NB4 (cell line): Measurements from ENCODE around the gene DLG1.

Experiments used
- DNase-seq: peaks from one replicate; pipeline ENCODE4 v3.0.0; 2010; ENCODE audit warnings: low read depth
- H3K4me3 ChIP-seq: one replicate; pipeline ENCODE4 v1.5.1; 2011; ENCODE audit warnings: mild to moderate bottlenecking, low read depth, low read length, moderate library complexity
- CTCF ChIP-seq: IDR thresholded peaks from one replicate; pipeline ENCODE4 v1.5.1; 2012; ENCODE audit warnings: low read depth, low read length
- MAX ChIP-seq: IDR thresholded peaks from 2 replicates; pipeline ENCODE4 v1.6.1; 2011; ENCODE audit warnings: low read depth, low read length
- MYC ChIP-seq: IDR thresholded peaks from 2 replicates; pipeline ENCODE4 v1.6.1; 2011; ENCODE audit warnings: low read depth, low read length
- POLR2A ChIP-seq: IDR thresholded peaks from 2 replicates; pipeline ENCODE4 v1.6.1; 2011; ENCODE audit warnings: mild to moderate bottlenecking; ENCODE audit not compliant: insufficient read length; ENCODE audit errors: extremely low read depth

DLG1 gene

DNA sequence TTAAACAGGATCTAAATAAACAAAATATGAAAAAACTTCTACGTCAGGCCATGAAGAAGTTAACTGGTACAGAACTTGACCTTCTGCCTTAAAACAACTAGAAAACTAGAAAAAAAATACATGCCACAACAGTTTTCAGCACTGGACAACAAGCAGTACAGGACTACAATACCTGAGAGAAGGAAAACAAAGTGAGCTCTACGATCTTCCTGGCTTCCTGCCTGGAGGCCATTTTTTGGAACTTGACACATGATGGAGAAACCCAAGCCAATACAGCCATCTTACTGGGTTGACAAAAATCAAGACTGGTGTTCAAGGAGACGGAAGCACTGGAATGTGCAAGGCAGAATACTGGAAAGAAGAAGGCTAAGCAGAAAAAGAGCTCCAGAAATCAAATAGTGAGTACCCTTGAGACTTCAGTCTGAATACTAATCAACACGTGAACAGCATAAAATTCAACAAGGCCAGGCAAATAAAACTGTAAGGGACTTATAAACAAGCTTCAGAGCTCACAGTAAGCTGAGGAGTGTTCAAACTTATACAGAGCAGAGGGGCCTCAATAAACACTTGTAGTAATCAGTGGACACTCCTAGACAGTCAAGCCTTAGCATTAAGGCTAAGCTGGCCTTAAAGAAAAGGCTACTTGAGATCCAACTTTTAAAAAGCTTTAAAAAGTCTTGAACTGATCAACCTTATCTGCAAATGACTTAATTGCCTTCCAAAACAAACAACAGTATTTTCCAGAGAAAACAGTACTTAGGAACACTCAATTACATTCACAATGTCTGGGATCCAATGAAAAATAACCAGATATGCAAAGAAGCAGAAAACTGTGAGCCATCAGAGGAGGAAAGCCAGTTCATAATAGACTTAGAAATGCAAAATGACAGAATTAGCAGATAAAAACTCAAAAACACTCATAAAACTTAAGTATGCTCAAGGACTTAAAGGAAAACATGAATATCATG lies 63.2 kb downstream of the DLG1 start:
- no peak for DNase-seq
- no peak overlapping the region for H3K4me3 ChIP-seq
- TF ChIP-seq POLR2A (no peak), MYC (no peak), MAX (no peak), CTCF (no peak)

- no peak for DNase-seq
- H3K4me3 ChIP-seq = no peak overlapping the region
- TF ChIP-seq POLR2A (no peak), CTCF (no peak)
These were observed 67.1 kb downstream of the DLG1 start for GRCh38 chr3:197231321-197231720.

GRCh38 chr3:197229836-197230235 lies 68.6 kb downstream of the DLG1 start:
- no peak for DNase-seq
- no peak for TF ChIP-seq MAX
- TF ChIP-seq CTCF = no peak
- TF ChIP-seq MYC = no peak
- TF ChIP-seq POLR2A = no peak
- no peak overlapping the region for H3K4me3 ChIP-seq

DNA sequence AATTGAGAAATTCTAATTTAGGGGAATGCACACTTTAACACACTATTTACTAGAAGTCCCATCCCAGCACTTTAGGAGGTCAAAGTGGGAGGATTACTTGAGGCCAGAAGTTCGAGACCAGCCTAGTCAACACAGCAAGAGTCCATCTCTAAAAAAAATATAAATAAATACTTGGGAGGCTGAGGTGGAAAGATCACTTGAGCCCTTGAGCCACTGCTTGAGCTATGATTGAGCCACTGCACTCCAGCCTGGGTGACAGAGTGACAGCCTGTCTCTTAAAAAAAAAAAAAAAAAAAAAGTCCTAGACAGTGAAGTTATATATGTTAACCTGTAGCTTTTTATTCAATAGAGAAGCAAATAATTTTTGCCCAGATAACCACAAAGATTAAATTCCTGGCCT lies 69.2 kb downstream of the DLG1 start:
- DNase-seq = no peak
- H3K4me3 ChIP-seq = no peak overlapping the region
- no peak for TF ChIP-seq MYC
- TF ChIP-seq MAX = no peak
- no peak for TF ChIP-seq POLR2A
- no peak for TF ChIP-seq CTCF

- no peak for DNase-seq
- no peak for TF ChIP-seq MAX
- no peak for TF ChIP-seq CTCF
- no peak for TF ChIP-seq POLR2A
- TF ChIP-seq MYC = no peak
- H3K4me3 ChIP-seq = no peak overlapping the region
These were observed 70.4 kb downstream of the DLG1 start for GRCh38 chr3:197227780-197228574.
